Vagina (tissue), 2 donors: ENCODE data around the gene MGAT5. TPM values are rescaled to one million over a fixed set of nuclear protein-coding genes. Genes with fewer than 3 reads are reported as not detected.

ENCODE experiments used
- DNase-seq, 2 donors: peaks; one replicate each; pipeline ENCODE4 v3.0.0-alpha.2; 2017; ENCODE audit errors: extremely low spot score in 2 of 2
- H3K27ac ChIP-seq: fragments of 200-600 bp; sonication (generic); one replicate; pipeline ENCODE4 v1.5.1; 2019
- H3K27me3 ChIP-seq: fragments of 200-600 bp; sonication (generic); one replicate; pipeline ENCODE4 v1.5.1; 2019
- H3K36me3 ChIP-seq, 2 donors: fragments of 200-600 bp; sonication (generic); one replicate each; pipeline ENCODE4 v1.5.1; 2017 to 2019
- H3K4me1 ChIP-seq: fragments of 200-600 bp; sonication (generic); one replicate; pipeline ENCODE4 v1.5.1; 2019
- H3K4me3 ChIP-seq, 2 donors: fragments of 200-600 bp; sonication (generic); 1 replicate in 1 of 2; 2 replicates in 1 of 2; pipeline ENCODE4 v1.5.1; 2016 to 2019
- H3K9me3 ChIP-seq: fragments of 200-600 bp; sonication (generic); one replicate; pipeline ENCODE4 v1.5.1; 2019
- POLR2A ChIP-seq, 2 donors: fragments of 450-650 bp; IDR thresholded peaks; one replicate each; pipeline ENCODE4 v1.6.1; 2017; ENCODE audit warnings: antibody characterized with exemption in 2 of 2, mild to moderate bottlenecking in 2 of 2, moderate library complexity in 2 of 2
- POLR2AphosphoS5 ChIP-seq, 2 donors: sonication (generic); formaldehyde crosslinking; IDR thresholded peaks; one replicate each; pipeline ENCODE4 v1.9.0; 2017; ENCODE audit warnings: antibody characterized with exemption in 2 of 2, mild to moderate bottlenecking in 2 of 2, low read depth in 1 of 2; ENCODE audit not compliant: insufficient read depth in 1 of 2
- intact Hi-C: fragments of 100-400 bp; cut with DNase I; formaldehyde crosslinking; loops from one replicate; pipeline ENCODE4 v1.15.1; 2023
- total RNA-seq: library from RNA; depleted of rRNA; stranded (reverse); fragments of >200 nt; gene quantifications from one replicate; pipeline ENCODE4 v1.2.3, GENCODE V29; 2016
- TF ChIP-seq, protein P1 (sequence below), 3 experiments: fragments of 450-650 bp in 2 of 3; fragments of 200-600 bp in 1 of 3; sonication (generic) in 1 of 3; IDR thresholded peaks; one replicate each; pipeline ENCODE4 v1.5.1; 2017 to 2019; ENCODE audit warnings: antibody characterized with exemption in 3 of 3, mild to moderate bottlenecking in 2 of 3, moderate library complexity in 2 of 3

MGAT5 gene
- total RNA-seq, 1 donor from 2014 or later, result 16.7 TPM

DNA sequence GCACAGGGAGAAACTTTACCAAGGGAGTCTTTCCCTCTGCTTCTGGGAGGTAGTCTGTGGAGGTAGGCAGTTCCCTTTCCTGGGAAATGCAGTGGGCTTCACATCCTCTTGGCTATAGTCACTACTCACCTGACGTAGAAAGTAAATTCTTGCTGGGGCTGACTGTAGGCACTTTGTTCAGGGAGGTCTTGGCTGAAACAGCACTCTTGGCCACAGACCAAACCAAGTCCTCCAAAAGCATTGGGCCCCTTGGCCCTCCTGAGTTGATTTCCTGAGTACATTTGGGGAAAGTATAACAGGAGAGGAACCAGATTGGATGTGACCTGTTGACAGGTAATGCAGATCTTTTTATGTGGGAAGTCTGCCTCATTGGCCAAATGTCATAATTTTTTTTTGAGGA, 108.9 kb downstream of the MGAT5 start:
- DNase-seq, result no peak
- Histone ChIP-seq H3K4me1 (peaks cover 8% of the 10 kb centered on the region), H3K27me3 (no peaks in the 10 kb centered on the region), H3K4me3 (no peak overlapping the region), H3K27ac (no peak overlapping the region), H3K9me3 (no peaks in the 10 kb centered on the region), H3K36me3 (no peaks in the 10 kb centered on the region)
- intact Hi-C loops, result no loop called here
- TF ChIP-seq POLR2AphosphoS5 (IDR thresholded peaks at IDR 0.05; ENCODE audit: insufficient read depth in 1 of 2, low read depth in 1 of 2), result no peak

DNA sequence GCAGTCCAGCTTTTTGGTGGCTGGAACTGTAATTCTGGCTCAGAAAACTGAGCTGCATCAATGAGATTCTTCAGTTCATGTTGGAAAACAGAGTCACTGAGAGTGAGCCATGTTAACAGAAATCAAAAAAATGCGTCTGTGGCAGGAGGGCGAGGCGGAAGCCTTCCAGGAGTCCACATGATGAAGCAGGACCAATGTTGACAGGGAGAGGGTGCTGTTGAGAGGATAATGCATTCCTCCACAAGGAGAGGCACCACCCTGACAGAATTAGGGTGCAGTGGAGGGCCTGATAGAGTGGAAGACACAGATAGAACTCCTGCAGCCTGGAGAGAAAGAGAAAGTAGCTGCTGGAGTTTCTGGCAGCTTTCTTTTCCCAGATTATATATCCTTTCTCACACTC, 111.5 kb downstream of the MGAT5 start:
- H3K9me3 ChIP-seq, result no peaks in the 10 kb centered on the region
- no peaks in the 10 kb centered on the region for H3K27me3 ChIP-seq
- intact Hi-C loops, result no loop called here
- no peak overlapping the region for H3K4me3 ChIP-seq
- DNase-seq, result no peak
- H3K4me1 ChIP-seq, result peaks cover 22% of the 10 kb centered on the region
- no peaks in the 10 kb centered on the region for H3K36me3 ChIP-seq
- no peak for TF ChIP-seq POLR2A (IDR thresholded peaks at IDR 0.05)
- no peak for TF ChIP-seq POLR2AphosphoS5 (IDR thresholded peaks at IDR 0.05; ENCODE audit: insufficient read depth in 1 of 2, low read depth in 1 of 2)
- TF ChIP-seq, protein P1, sequence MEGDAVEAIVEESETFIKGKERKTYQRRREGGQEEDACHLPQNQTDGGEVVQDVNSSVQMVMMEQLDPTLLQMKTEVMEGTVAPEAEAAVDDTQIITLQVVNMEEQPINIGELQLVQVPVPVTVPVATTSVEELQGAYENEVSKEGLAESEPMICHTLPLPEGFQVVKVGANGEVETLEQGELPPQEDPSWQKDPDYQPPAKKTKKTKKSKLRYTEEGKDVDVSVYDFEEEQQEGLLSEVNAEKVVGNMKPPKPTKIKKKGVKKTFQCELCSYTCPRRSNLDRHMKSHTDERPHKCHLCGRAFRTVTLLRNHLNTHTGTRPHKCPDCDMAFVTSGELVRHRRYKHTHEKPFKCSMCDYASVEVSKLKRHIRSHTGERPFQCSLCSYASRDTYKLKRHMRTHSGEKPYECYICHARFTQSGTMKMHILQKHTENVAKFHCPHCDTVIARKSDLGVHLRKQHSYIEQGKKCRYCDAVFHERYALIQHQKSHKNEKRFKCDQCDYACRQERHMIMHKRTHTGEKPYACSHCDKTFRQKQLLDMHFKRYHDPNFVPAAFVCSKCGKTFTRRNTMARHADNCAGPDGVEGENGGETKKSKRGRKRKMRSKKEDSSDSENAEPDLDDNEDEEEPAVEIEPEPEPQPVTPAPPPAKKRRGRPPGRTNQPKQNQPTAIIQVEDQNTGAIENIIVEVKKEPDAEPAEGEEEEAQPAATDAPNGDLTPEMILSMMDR (IDR thresholded peaks at IDR 0.05), result no peak
- H3K27ac ChIP-seq, result no peak overlapping the region

DNA sequence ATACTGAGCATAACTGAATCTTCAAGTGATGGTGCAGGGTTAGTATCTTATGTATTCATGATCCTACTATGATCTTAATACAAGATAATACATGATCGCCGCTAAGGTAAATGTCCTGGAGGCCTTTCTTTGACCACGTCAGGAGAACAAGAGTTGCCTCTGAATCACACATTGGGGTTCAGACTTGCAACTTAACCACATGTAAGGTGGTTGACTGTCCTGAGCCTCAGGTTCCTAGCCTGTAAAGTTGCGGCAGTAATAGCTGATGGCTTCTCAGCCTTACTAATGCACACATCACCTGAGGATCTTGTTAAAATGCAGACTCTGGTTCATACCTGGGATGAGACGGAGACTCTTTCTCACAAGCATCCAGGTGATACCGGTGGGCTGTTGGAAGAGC, 112.5 kb downstream of the MGAT5 start:
- Histone ChIP-seq H3K27ac (no peak overlapping the region), H3K4me3 (no peak overlapping the region), H3K27me3 (no peaks in the 10 kb centered on the region), H3K36me3 (no peaks in the 10 kb centered on the region), H3K4me1 (peaks cover 32% of the 10 kb centered on the region), H3K9me3 (no peaks in the 10 kb centered on the region)
- intact Hi-C loops, result no loop called here
- DNase-seq, result no peak
- TF ChIP-seq, protein P1 (IDR thresholded peaks at IDR 0.05), result no peak

DNA sequence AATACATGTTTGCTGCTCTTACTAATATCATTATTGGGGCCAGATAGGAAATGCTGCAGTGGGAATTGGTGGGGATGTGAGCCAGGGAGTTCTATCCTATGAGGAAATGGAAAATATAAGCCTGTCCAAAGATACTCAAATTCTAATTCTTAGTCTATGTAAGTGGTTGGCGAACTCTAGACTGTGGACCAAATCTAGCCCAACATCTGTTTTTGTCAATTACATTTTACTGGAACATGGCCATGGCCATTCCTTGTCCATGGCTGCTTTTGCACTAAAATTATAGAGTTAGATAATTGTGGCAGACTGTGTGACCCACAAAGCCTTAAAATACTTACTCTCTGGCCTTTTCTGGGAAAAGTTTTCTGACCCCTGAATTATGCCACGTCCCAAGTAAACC, 113.3 kb downstream of the MGAT5 start:
- peaks cover 40% of the 10 kb centered on the region for H3K4me1 ChIP-seq
- H3K27me3 ChIP-seq, result no peaks in the 10 kb centered on the region
- H3K27ac ChIP-seq, result no peak overlapping the region
- H3K9me3 ChIP-seq, result no peaks in the 10 kb centered on the region
- TF ChIP-seq POLR2A (IDR thresholded peaks at IDR 0.05) (no peak), POLR2AphosphoS5 (IDR thresholded peaks at IDR 0.05; ENCODE audit: insufficient read depth in 1 of 2, low read depth in 1 of 2) (no peak)
- TF ChIP-seq, protein P1 (IDR thresholded peaks at IDR 0.05), result no peak
- no peak for DNase-seq
- no peaks in the 10 kb centered on the region for H3K36me3 ChIP-seq
- intact Hi-C loops, result no loop called here
- H3K4me3 ChIP-seq, result no peak overlapping the region

DNA sequence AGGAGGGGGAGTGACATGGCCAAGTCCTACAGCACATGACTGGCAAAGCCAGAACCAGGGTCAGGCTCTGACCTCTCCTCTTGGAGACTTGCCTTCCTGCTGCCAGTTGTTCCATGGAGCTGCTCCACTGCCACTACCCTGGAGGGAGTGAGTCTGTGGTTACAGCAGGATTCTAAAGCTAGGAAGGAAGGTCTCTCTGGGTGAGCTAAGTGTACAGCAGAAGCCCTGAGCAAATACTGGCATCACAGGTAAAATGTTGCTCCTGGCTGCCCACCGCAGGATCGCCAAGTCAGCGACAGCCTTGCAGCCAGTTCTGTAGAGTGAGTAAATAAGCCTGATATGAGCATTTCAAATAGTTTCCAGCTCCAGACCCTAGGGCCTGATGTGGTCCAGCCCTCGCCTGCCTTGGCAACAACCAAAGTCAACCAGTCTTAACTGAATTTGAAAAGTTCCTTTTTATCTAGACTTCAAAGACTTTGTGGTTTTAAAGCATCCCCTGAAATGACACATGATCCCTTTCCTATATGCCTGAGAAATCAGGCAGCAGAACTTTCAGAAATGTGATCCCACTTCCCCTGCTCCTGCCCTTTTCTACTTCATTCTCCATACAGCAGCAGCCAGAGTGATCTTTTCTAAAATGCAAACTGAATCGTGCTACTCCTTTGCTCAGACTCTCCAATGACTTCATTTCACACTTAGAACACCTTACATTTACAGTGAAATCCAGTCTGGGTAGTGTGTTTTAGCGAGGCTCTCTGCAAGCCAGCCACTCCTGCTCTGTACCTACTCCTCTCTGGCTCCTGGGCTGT, 114.3 kb downstream of the MGAT5 start:
- intact Hi-C loops, result no loop called here
- peaks cover 50% of the 10 kb centered on the region for H3K4me1 ChIP-seq
- H3K27ac ChIP-seq, result no peak overlapping the region
- no peaks in the 10 kb centered on the region for H3K36me3 ChIP-seq
- H3K9me3 ChIP-seq, result no peaks in the 10 kb centered on the region
- TF ChIP-seq, protein P1 (IDR thresholded peaks at IDR 0.05), result no peak
- no peak for TF ChIP-seq POLR2AphosphoS5 (IDR thresholded peaks at IDR 0.05; ENCODE audit: insufficient read depth in 1 of 2, low read depth in 1 of 2)
- TF ChIP-seq POLR2A (IDR thresholded peaks at IDR 0.05), result no peak
- no peak overlapping the region for H3K4me3 ChIP-seq
- no peak for DNase-seq
- no peaks in the 10 kb centered on the region for H3K27me3 ChIP-seq
